HG03378 (cell line): Measurements from ENCODE around the gene FKBP2.
A peak's percentile ranks its signal among the peaks of the same experiment; 100 is the strongest.
"Not testable (repeated sequence)": the region's sequence is repeated elsewhere in the genome, so short reads cannot be mapped to it uniquely, and the experiment has no call there.

Source experiments
- ATAC-seq: cut with Tn5 transposase; IDR thresholded peaks from one replicate; pipeline ENCODE4 v1.9.1; 2021; ENCODE audit warnings: mild to moderate bottlenecking, moderate library complexity; ENCODE audit not compliant: unreplicated experiment

Gene FKBP2

GRCh38 chr11:64232182-64232966, 8.5 kb upstream of the FKBP2 start:
- ATAC-seq: no peak

DNA sequence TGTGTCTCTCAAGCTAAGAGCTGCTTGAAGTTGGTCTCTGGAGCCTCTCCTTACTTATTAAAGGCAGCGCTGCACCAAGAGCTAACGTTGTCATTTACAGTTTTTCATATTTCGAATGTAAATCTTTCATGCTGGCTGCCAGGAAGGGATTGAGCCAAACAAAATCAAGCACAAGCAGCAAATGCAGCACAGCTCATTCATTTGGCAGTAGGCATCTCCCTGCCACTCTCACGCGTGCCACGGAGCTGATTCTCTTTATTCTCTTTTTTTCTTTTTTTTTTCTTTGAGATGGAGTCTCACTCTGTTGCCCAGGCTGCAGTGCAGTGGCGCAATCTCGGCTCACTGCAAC, 8.0 kb upstream of the FKBP2 start:
- ATAC-seq: no peak

DNA sequence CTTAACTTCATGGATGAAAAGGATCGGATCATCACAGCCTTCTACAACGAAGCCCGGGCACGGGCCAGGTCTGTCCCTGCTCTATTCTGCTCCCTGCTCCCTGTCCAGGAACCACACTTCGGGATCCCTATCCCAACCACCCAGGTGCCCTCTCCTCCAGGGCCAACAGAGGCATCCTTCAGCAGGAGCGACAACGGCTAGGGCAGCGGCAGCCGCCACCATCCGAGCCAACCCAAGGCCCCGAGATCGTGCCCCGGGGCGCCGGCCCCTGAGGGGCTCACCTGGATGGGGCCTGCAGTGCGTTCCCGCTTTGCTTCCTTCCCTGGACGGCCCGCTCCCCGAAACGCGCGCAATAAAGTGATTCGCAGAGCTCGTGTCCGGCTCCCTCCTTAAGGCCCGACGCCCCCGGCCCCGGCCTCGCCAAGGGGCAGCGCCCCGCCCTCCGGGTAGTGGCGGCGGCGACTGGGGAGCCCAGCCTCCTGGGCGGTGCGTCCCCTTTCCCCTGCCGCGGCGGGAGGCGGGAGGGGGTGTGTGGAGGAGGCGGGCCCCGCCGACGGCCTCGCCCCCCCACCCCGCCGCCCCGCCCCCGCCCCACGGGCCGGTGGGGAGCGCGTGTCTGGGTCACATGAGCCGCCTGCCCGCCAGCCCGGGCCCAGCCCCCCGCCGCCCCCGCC, 6.8 kb upstream of the FKBP2 start, which contains the start of gene VEGFB:
Gene VEGFB (plus strand): TSS at position 672 of the 674 bp plus-strand sequence. CDS start 250 bp downstream, outside the sequence.
- ATAC-seq: no peak

DNA sequence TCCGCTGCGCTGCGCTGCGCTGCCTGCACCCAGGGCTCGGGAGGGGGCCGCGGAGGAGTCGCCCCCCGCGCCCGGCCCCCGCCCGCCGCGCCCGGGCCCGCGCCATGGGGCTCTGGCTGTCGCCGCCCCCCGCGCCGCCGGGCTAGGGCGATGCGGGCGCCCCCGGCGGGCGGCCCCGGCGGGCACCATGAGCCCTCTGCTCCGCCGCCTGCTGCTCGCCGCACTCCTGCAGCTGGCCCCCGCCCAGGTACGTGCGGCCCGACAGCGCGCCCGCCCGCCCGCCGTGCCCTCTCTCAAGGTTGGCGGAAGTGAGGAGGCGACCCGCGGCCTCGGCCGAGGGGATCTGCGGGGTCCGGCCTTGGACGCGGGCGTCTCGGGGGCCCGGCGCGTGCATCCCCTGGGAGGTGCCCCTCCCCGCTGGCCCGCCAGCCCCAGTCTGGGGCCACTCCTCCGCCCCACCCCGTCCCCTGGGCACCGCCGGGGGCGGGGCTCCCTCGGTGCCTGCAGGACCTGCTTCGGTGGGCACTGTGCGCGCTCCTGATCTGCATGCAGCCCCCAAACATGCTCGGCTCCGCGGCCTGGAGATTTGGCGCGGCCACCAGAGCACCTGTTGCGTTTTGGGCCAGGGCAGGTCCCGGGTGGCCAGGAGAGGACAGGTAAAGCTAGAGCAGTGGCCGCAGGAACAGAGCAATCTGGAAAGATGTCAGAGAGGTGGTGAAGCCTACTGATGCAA, 6.1 kb upstream of the FKBP2 start:
- no peak for ATAC-seq

GRCh38 chr11:64235437-64236161, 5.3 kb upstream of the FKBP2 start:
- no peak for ATAC-seq

DNA sequence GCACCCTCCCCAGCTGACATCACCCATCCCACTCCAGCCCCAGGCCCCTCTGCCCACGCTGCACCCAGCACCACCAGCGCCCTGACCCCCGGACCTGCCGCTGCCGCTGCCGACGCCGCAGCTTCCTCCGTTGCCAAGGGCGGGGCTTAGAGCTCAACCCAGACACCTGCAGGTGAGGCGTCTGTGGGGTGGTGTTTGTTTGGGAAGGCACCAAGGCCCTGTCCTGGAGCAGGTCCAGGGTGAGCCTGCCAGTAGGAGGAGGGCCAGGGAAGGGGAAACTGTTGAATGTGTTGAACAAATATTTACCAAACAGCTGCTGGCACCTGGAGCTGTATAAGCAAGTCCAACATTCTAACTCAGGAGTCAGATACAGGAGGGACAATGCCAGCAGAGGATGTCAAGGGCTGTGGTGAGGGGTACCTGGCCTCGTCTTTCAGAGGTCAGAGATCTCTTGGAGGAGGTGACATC, 3.4 kb upstream of the FKBP2 start:
- ATAC-seq: no peak

GRCh38 chr11:64238076-64238475, 2.8 kb upstream of the FKBP2 start:
- ATAC-seq: no peak

DNA sequence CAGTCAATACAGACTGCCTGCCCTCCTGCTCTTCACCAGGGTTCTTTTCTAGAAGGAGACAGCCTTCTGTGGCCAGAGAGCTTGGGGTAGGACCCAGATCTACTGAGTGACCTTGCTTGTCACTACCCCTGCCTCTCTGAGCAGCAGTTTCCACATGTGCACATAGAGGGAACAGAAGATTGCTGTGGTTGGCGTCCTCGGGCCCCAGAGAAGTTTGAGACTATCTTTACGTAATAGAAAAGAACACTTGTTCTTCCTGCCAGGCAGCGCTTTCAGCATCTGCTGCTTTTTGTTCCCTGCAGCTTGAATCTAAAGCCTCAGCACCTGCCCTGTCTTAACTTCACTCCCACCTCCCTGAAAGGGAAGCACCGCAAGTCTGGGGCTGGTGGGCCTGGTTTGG, 1.9 kb upstream of the FKBP2 start:
- no peak for ATAC-seq

- ATAC-seq: peak; percentile 8
Observed at GRCh38 chr11:64239662-64240434, 1.0 kb upstream of the FKBP2 start.

DNA sequence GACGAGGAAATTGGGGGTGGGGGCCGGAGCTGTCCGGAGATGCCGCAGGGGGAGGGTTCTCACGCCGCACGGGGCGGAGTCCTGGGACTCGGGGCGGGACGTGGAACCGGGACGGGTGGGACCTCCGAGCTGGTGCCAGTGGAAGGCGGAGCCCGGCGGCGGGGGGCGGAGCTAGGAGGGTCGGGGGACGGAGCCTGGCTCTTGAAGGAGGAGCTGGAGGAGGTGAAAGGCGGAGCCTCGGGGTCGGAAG, 271 bp downstream of the FKBP2 start:
- peak; percentile 51 for ATAC-seq

- ATAC-seq: peak; percentile 5
Observed at GRCh38 chr11:64241491-64242374, 838 bp downstream of the FKBP2 start.

DNA sequence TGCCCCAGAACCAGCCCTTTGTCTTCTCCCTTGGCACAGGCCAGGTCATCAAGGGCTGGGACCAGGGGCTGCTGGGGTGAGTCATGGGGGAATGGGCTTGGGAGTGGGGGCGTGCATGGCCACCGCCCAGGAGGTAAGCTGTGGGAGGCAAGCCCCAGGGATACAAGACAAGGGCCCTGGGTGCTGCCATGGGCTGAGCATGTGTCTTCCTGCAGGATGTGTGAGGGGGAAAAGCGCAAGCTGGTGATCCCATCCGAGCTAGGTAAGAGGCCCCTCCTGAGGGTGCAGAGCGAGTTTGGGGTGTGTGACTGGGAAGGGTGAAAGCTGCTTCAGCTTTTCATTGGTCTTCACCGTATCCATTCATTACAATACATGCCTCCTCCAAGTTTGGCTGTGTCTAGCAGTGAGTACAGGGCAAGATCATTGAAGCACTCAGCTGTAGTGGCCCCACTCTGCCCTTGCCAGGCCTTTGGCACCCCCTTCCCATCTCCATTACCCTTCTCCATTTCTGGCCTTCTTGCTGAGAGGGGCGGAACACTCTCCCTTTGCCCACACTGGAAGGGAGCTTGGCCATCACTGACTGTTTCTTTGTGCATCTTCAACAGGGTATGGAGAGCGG, 2.5 kb downstream of the FKBP2 start:
- no peak for ATAC-seq

- no peak for ATAC-seq
Observed at GRCh38 chr11:64244107-64244506, 3.2 kb downstream of the FKBP2 start.

GRCh38 chr11:64244966-64245365, 4.1 kb downstream of the FKBP2 start:
- ATAC-seq: no peak

GRCh38 chr11:64245401-64245796, 4.5 kb downstream of the FKBP2 start:
- ATAC-seq: no peak

- ATAC-seq: no peak
Observed at GRCh38 chr11:64245797-64246620, 5.1 kb downstream of the FKBP2 start.

DNA sequence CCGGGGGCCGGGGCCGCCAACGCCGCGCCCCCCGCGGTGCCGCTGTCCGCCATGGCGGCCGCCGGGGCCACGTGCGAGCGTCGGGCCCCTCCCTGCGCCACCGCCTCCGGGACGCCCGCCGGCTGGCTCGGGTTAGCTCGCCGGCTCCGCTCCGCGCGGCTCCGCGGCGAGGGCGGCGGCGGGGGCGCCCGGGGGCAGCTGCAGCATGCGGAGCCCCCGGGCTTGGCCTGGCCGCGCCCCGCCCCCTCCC, 5.7 kb downstream of the FKBP2 start:
- ATAC-seq: not testable (repeated sequence)

GRCh38 chr11:64246871-64247728, 6.2 kb downstream of the FKBP2 start, which contains the start of gene PPP1R14B:
TSS of gene PPP1R14B (minus strand) at chr11:64246943. CDS start at chr11:64246673, 270 bp downstream.
- no peak for ATAC-seq
